ENCODE measurements around the gene MSL1.

MSL1 gene

DNA sequence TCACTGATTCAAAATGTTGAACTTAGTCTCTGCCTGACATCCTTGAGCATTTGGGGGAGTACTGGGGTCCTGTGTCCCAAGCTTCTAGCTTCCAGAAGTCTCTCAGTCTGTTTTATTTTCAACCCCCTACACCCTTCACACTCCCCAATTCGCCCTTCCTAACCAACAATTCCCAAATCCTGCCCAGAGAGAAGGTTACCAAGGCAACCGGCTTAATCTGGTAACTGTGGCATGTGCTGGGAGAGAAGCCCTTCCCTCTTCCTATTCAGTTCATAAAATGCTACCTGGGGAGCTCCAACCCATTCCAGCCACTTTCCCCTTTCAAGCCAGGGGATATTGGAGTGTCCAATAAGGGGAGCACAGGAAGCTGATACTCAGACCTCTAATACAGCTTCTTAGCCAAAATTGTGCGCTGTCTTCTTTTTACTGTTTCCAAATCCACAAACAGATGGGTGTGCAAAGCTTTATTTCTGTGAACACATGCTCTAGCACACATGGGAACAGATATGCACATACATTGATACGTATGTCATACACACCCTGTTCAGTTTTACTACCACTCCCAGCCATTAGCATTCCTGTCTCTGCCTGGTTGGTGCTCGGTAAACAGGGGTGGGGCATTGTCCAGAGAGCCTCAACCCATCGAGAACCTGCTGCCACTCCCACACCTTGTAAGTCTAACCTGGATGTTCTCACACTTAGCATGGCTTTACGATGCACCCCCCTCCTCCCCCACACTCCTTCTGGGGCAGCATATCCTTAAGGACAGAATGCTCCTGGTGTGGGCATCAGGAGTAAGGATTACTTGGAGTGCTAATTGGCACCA is 54.4 kb downstream of the MSL1 start:
- H2AFZ ChIP-seq (ENCODE audit: low read depth, low read length, severe bottlenecking): no peak overlapping the region
- no peaks in the 10 kb centered on the region for H3K79me2 ChIP-seq (ENCODE audit: insufficient read depth, low read length)
- no peaks in the 10 kb centered on the region for H3F3A ChIP-seq (ENCODE audit: insufficient read depth)
- no peaks in the 10 kb centered on the region for H3K9me2 ChIP-seq (replicated peaks; ENCODE audit: insufficient read depth, low read length)
- no peak overlapping the region for H3K27ac ChIP-seq (ENCODE audit: low read depth, low read length)
- no peaks in the 10 kb centered on the region for H4K20me1 ChIP-seq (ENCODE audit: low read depth, low read length)
- no peak overlapping the region for H3K4me3 ChIP-seq (ENCODE audit: insufficient read depth, low read length, poor library complexity, severe bottlenecking)
- peak overlapping the region; percentile 35 for H3K4me2 ChIP-seq (ENCODE audit: low read depth, low read length, poor library complexity, severe bottlenecking)
- H3K9me3 ChIP-seq (ENCODE audit: insufficient read depth, low read length): no peaks in the 10 kb centered on the region
- TF ChIP-seq EZH2phosphoT487 (conservative IDR thresholded peaks at IDR 0.05; ENCODE audit: low read length): no peak
- TF ChIP-seq, protein P1, sequence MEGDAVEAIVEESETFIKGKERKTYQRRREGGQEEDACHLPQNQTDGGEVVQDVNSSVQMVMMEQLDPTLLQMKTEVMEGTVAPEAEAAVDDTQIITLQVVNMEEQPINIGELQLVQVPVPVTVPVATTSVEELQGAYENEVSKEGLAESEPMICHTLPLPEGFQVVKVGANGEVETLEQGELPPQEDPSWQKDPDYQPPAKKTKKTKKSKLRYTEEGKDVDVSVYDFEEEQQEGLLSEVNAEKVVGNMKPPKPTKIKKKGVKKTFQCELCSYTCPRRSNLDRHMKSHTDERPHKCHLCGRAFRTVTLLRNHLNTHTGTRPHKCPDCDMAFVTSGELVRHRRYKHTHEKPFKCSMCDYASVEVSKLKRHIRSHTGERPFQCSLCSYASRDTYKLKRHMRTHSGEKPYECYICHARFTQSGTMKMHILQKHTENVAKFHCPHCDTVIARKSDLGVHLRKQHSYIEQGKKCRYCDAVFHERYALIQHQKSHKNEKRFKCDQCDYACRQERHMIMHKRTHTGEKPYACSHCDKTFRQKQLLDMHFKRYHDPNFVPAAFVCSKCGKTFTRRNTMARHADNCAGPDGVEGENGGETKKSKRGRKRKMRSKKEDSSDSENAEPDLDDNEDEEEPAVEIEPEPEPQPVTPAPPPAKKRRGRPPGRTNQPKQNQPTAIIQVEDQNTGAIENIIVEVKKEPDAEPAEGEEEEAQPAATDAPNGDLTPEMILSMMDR (IDR thresholded peaks at IDR 0.05; ENCODE audit: insufficient read depth, low read length, poor library complexity, severe bottlenecking): no peak
- H3K36me3 ChIP-seq (ENCODE audit: low read length): peaks cover 3% of the 10 kb centered on the region; the same call in 1 of the 2 replicates
- H3K9ac ChIP-seq (ENCODE audit: low read length): no peak overlapping the region
- H3K27me3 ChIP-seq (ENCODE audit: low read length): no peaks in the 10 kb centered on the region

DNA sequence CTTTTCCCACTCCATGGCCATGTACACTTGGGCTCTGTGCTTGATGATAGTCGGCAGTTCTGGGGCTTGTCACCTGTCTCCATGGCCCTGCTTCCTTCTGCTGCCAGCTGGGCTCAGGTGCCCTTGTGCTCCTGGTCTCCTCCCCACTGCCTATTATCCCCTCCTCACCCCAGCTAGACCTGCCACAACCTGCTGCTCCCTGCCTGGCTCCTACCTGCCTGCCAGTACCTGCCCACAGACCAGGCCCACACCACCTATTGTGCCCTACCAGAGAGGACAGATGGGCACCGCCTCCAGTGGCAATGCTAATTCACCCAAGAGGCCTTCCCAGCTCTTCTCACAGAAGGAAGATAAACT is 55.0 kb downstream of the MSL1 start:
- Histone ChIP-seq H3K79me2 (ENCODE audit: insufficient read depth, low read length) (no peaks in the 10 kb centered on the region), H3K9me3 (ENCODE audit: insufficient read depth, low read length) (no peaks in the 10 kb centered on the region), H3K4me2 (ENCODE audit: low read depth, low read length, poor library complexity, severe bottlenecking) (peak overlapping the region; percentile 35), H3K27me3 (ENCODE audit: low read length) (no peaks in the 10 kb centered on the region), H3F3A (ENCODE audit: insufficient read depth) (no peaks in the 10 kb centered on the region), H3K4me3 (ENCODE audit: insufficient read depth, low read length, poor library complexity, severe bottlenecking) (no peak overlapping the region), H3K36me3 (ENCODE audit: low read length) (peaks cover 3% of the 10 kb centered on the region; the same call in 1 of the 2 replicates), H2AFZ (ENCODE audit: low read depth, low read length, severe bottlenecking) (no peak overlapping the region), H4K20me1 (ENCODE audit: low read depth, low read length) (no peaks in the 10 kb centered on the region), H3K9ac (ENCODE audit: low read length) (peak overlapping the region; percentile 34), H3K27ac (ENCODE audit: low read depth, low read length) (no peak overlapping the region), H3K9me2 (replicated peaks; ENCODE audit: insufficient read depth, low read length) (no peaks in the 10 kb centered on the region)
- TF ChIP-seq, protein P1 (IDR thresholded peaks at IDR 0.05; ENCODE audit: insufficient read depth, low read length, poor library complexity, severe bottlenecking): no peak
- no peak for TF ChIP-seq EZH2phosphoT487 (conservative IDR thresholded peaks at IDR 0.05; ENCODE audit: low read length)

DNA sequence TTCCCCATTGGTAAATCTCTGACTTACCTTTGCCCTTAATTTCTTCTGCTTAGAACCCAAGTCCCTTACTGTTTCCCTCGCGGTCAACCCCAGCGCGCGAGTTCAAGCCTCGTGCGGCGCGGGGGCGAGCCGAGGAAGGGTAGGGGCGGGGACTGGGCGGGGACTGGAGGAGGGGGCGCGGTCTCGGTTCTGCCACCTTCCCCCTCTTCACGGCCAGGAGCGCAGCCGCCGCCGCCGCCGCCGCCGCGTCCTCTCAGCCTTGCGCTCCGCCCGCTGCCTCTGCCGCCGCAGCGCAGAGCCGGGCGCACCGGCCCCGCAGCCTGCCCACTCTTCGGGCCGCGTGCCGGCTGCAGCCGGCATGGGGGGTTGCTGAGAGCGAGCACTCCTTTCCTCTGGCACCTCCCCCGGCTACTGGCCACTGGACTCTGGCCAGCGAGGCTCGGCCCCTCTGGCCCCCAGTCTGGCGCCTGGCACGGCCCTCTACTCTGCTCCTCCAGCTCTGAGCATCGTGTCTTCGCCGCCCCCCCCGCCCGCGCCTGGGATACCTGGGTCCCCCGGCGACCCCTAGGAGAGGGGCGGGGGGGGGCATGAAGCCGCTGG is 55.6 kb downstream of the MSL1 start, which contains the start of gene RAPGEFL1:
RAPGEFL1 (plus strand) TSS at position 196 of the 600 bp plus-strand sequence; CDS start at position 588, 392 bp downstream.
- no peaks in the 10 kb centered on the region for H3K79me2 ChIP-seq (ENCODE audit: insufficient read depth, low read length)
- TF ChIP-seq, protein P1 (IDR thresholded peaks at IDR 0.05; ENCODE audit: insufficient read depth, low read length, poor library complexity, severe bottlenecking): no peak
- no peak for TF ChIP-seq EZH2phosphoT487 (conservative IDR thresholded peaks at IDR 0.05; ENCODE audit: low read length)
- no peaks in the 10 kb centered on the region for H3K27me3 ChIP-seq (ENCODE audit: low read length)
- H3K36me3 ChIP-seq (ENCODE audit: low read length): peaks cover 3% of the 10 kb centered on the region; the same call in 1 of the 2 replicates
- H3K9ac ChIP-seq (ENCODE audit: low read length): peak within 1 kb of the TSS; percentile 34
- H3K4me2 ChIP-seq (ENCODE audit: low read depth, low read length, poor library complexity, severe bottlenecking): peak within 1 kb of the TSS; percentile 47
- peak within 1 kb of the TSS; percentile 28 for H3K4me3 ChIP-seq (ENCODE audit: insufficient read depth, low read length, poor library complexity, severe bottlenecking)
- no peaks in the 10 kb centered on the region for H3K9me3 ChIP-seq (ENCODE audit: insufficient read depth, low read length)
- no peaks in the 10 kb centered on the region for H4K20me1 ChIP-seq (ENCODE audit: low read depth, low read length)
- H2AFZ ChIP-seq (ENCODE audit: low read depth, low read length, severe bottlenecking): no peak within 1 kb of the TSS
- H3K9me2 ChIP-seq (replicated peaks; ENCODE audit: insufficient read depth, low read length): no peaks in the 10 kb centered on the region
- H3K27ac ChIP-seq (ENCODE audit: low read depth, low read length): no peak within 1 kb of the TSS
- H3F3A ChIP-seq (ENCODE audit: insufficient read depth): no peaks in the 10 kb centered on the region

Data from SU-DHL-6 (cell line).